NCI-H2171 (cell line): ENCODE results near the gene BABAM2.
A peak's percentile ranks its signal among the peaks of the same experiment; 100 is the strongest.

Experiments
- DNase-seq: peaks from one replicate; lab custom pipeline; 2025; lab: John Stamatoyannopoulos, UW

Gene BABAM2

GRCh38 chr2:28129955-28130695 lies 239.6 kb downstream of the BABAM2 start:
- no peak for DNase-seq

GRCh38 chr2:28133778-28134177 lies 243.2 kb downstream of the BABAM2 start:
- no peak for DNase-seq

- DNase-seq = no peak
Measured at GRCh38 chr2:28134262-28134812, 243.8 kb downstream of the BABAM2 start.

GRCh38 chr2:28134857-28135256 lies 244.3 kb downstream of the BABAM2 start:
- DNase-seq = no peak

- no peak for DNase-seq
Measured at GRCh38 chr2:28135324-28135723, 244.8 kb downstream of the BABAM2 start.

GRCh38 chr2:28135799-28136198 lies 245.3 kb downstream of the BABAM2 start:
- DNase-seq = no peak

GRCh38 chr2:28136556-28136955 lies 246.0 kb downstream of the BABAM2 start:
- no peak for DNase-seq

- DNase-seq = peak; percentile 1
Measured at GRCh38 chr2:28137221-28137620, 246.7 kb downstream of the BABAM2 start.

GRCh38 chr2:28142386-28142785 lies 251.9 kb downstream of the BABAM2 start:
- no peak for DNase-seq

GRCh38 chr2:28148000-28148399 lies 257.5 kb downstream of the BABAM2 start:
- DNase-seq = no peak

GRCh38 chr2:28148566-28148965 lies 258.0 kb downstream of the BABAM2 start:
- DNase-seq = no peak

- no peak for DNase-seq
Measured at GRCh38 chr2:28150236-28150915, 259.8 kb downstream of the BABAM2 start.

- DNase-seq = no peak
Measured at GRCh38 chr2:28150994-28151393, 260.5 kb downstream of the BABAM2 start.

GRCh38 chr2:28152585-28153280 lies 262.2 kb downstream of the BABAM2 start:
- no peak for DNase-seq

- no peak for DNase-seq
Measured at GRCh38 chr2:28153851-28154250, 263.3 kb downstream of the BABAM2 start.

GRCh38 chr2:28155086-28155485 lies 264.6 kb downstream of the BABAM2 start:
- no peak for DNase-seq

GRCh38 chr2:28155627-28156026 lies 265.1 kb downstream of the BABAM2 start:
- peak; percentile 5 for DNase-seq

GRCh38 chr2:28158791-28159190 lies 268.3 kb downstream of the BABAM2 start:
- DNase-seq = no peak

- DNase-seq = no peak
Measured at GRCh38 chr2:28160986-28161425, 270.5 kb downstream of the BABAM2 start.

GRCh38 chr2:28161466-28161865 lies 270.9 kb downstream of the BABAM2 start:
- no peak for DNase-seq

- no peak for DNase-seq
Measured at GRCh38 chr2:28162564-28162963, 272.0 kb downstream of the BABAM2 start.

GRCh38 chr2:28163028-28163427 lies 272.5 kb downstream of the BABAM2 start:
- no peak for DNase-seq
